Karpas-422 (cell line): ENCODE data around the gene FAM50A. TPM values are rescaled to one million over a fixed set of nuclear protein-coding genes. Genes with fewer than 3 reads are reported as not detected.
A peak's percentile ranks its signal among the peaks of the same experiment; 100 is the strongest.

ENCODE experiments used
- DNase-seq: peaks from one replicate; pipeline ENCODE4 v3.0.0-alpha.2; 2015
- H2AFZ ChIP-seq: fragments of 200-600 bp; sonication (generic); 2 replicates; pipeline ENCODE4 v1.6.1; 2014; ENCODE audit warnings: antibody characterized with exemption, low read length, mixed read lengths
- H3K27ac ChIP-seq: fragments of 200-600 bp; sonication (generic); 2 replicates; pipeline ENCODE4 v1.5.1; 2014; ENCODE audit warnings: mild to moderate bottlenecking, low read length, moderate library complexity
- H3K27me3 ChIP-seq: fragments of 200-600 bp; sonication (generic); 2 replicates; pipeline ENCODE4 v1.6.1; 2014; ENCODE audit warnings: low read length, mixed read lengths
- H3K36me3 ChIP-seq: fragments of 200-600 bp; sonication (generic); 2 replicates; pipeline ENCODE4 v1.6.1; 2014; ENCODE audit warnings: low read length, mixed read lengths; ENCODE audit not compliant: insufficient read depth
- H3K4me1 ChIP-seq: fragments of 200-600 bp; sonication (generic); 2 replicates; pipeline ENCODE4 v1.6.1; 2014; ENCODE audit warnings: mild to moderate bottlenecking, low read length, mixed read lengths
- H3K4me2 ChIP-seq: fragments of 200-600 bp; sonication (generic); 2 replicates; pipeline ENCODE4 v1.6.1; 2014; ENCODE audit warnings: low read length, low read depth, mild to moderate bottlenecking; ENCODE audit not compliant: poor library complexity, severe bottlenecking
- H3K4me3 ChIP-seq: fragments of 200-600 bp; sonication (generic); 2 replicates; pipeline ENCODE4 v1.5.1; 2014; ENCODE audit warnings: mild to moderate bottlenecking, antibody characterized with exemption, low read length, mixed read lengths
- H3K79me2 ChIP-seq: fragments of 200-600 bp; sonication (generic); 2 replicates; pipeline ENCODE4 v1.6.1; 2014; ENCODE audit warnings: mild to moderate bottlenecking, low read length, mixed read lengths
- H3K9ac ChIP-seq: fragments of 200-600 bp; sonication (generic); 2 replicates; pipeline ENCODE4 v1.6.0; 2014; ENCODE audit warnings: low read length
- H3K9me2 ChIP-seq: fragments of 200-600 bp; sonication (generic), shearing (Covaris generic); replicated peaks from 2 replicates; pipeline ENCODE4 v1.6.0; 2014; ENCODE audit warnings: mild to moderate bottlenecking, low read length, moderate library complexity; ENCODE audit not compliant: insufficient read depth
- H3K9me3 ChIP-seq: fragments of 300-700, 200-600 bp; sonication (generic); 2 replicates; pipeline ENCODE4 v1.6.1; 2014; ENCODE audit warnings: low read length, mixed read lengths
- H4K20me1 ChIP-seq: fragments of 200-600 bp; sonication (generic); 2 replicates; pipeline ENCODE4 v1.6.1; 2014; ENCODE audit warnings: mild to moderate bottlenecking, antibody characterized with exemption, low read length, low read depth; ENCODE audit not compliant: insufficient read depth
- total RNA-seq: library from RNA; depleted of rRNA; stranded (reverse); fragments of >200 nt; shearing (Covaris generic); gene quantifications from 2 replicates; pipeline ENCODE4 v1.2.3, GENCODE V29; 2014; ENCODE audit warnings: low replicate concordance

Gene FAM50A
- total RNA-seq, 1 experiment from 2014 or later = 18.9 TPM

DNA sequence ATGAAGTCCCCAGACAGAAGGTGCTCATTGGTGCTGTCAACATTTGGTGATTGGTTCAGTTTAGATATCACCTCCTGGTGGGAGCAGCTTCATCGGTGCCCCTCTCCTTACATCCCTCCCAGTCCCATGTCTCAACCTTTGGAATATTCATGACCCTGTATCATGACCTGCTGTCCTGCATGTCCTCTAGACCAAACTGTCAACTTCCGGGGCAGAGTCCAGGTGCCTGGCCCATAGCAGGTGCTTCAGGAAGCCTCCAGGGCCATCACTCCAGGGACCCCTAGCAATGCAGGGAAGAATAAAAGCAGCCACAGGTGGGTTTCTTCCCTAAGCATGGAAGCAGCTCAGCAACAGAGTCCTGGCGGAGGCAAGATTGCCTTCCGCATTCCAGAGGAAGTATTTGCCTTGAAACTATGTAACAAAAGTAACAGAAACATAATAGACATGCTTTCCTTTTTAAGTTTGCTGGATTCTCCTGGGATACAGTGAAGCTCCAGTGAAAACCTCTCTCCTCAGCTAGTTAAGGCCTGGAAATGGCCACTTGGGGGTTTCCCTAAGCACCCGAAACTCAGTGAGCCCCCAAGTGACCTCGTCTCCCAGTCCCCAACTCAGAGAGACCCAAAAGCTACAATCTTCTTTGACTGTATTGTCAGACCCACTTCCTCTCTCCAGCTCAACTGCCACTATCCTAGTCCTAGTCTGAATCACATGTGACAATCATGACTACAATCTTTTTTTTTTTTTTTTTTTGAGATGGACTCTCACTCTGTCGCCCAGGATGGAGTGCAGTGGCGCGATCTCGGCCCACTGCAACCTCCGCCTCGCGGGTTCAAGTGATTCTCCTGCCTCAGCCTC is 16.8 kb upstream of the FAM50A start:
- no peaks in the 10 kb centered on the region for H3K9me3 ChIP-seq
- no peaks in the 10 kb centered on the region for H3K9me2 ChIP-seq
- H3K4me3 ChIP-seq = no peak overlapping the region; the same call in 1 of the 2 replicates
- no peak overlapping the region for H3K27ac ChIP-seq
- H3K79me2 ChIP-seq = peaks cover 16% of the 10 kb centered on the region
- no peaks in the 10 kb centered on the region for H3K27me3 ChIP-seq
- DNase-seq = no peak
- no peaks in the 10 kb centered on the region for H4K20me1 ChIP-seq
- H3K4me1 ChIP-seq = peaks cover 11% of the 10 kb centered on the region
- H3K9ac ChIP-seq = no peak overlapping the region
- H2AFZ ChIP-seq = no peak overlapping the region
- no peaks in the 10 kb centered on the region for H3K36me3 ChIP-seq
- H3K4me2 ChIP-seq = no peak overlapping the region

DNA sequence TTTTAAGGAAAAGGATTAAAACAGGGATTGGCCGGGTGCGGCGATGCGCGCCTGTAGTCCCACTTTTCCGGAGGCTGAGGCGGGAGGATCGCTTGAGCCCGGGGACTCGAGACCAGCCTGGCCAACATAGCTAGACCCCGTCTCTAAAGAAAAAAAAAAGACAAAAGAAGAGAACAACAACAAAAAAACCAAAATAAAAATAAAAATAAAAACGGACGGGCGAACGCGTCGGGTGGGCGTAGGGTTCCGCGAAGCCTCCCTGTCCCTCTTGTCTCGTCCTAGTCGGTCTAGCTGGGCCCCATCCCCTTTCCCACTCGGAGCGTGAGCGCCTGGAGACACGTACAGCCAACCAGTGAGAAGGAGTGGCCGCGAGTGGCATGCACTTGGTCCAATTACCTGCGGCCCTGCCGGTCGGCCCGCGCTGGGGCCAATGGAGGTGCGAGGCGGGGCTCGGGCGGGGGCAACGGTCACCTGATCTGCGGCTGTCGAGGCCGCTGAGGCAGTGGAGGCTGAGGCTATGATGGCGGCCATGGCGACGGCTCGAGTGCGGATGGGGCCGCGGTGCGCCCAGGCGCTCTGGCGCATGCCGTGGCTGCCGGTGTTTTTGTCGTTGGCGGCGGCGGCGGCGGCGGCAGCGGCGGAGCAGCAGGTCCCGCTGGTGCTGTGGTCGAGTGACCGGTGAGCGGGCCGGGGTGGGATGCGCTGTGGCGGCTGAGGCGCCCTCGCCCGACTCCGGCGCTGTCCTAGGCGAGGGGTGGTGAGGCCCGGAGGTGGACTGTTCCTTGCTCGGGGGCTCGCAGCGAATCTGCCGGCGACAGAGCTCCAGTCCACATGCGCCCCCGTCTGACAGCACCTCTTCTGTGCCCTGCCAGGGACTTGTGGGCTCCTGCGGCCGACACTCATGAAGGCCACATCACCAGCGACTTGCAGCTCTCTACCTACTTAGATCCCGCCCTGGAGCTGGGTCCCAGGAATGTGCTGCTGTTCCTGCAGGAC is 15.5 kb upstream of the FAM50A start, which contains the start of gene ATP6AP1:
TSS of gene ATP6AP1 (plus strand) at position 502 of the 996 bp plus-strand sequence. CDS start at position 518, 16 bp downstream.
- no peaks in the 10 kb centered on the region for H3K9me2 ChIP-seq
- H2AFZ ChIP-seq = no peak within 1 kb of the TSS
- peak within 1 kb of the TSS; percentile 78 for H3K9ac ChIP-seq

DNA sequence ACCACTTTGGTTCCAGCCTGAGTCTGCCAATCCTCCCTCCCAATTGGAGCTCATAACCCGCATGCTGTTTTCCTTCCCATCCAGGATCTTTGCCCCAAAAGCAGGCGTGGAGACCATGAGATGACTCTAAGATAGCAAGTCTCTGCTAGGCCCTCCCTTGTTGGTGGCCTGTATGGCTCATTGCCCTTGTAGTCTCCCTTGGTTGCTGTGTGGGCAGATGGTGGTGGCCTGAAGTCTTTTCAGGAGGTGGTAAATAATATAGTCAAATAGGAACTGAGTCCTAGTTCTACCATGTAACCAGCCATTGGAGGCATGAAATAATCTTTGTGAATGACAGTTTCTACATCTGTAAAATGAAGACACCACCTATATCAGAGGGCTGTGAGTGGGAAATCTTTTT is 14.2 kb upstream of the FAM50A start:
- H3K27ac ChIP-seq = no peak overlapping the region
- no peak overlapping the region for H2AFZ ChIP-seq
- no peaks in the 10 kb centered on the region for H4K20me1 ChIP-seq
- peak overlapping the region; percentile 71 for H3K4me2 ChIP-seq
- H3K9me2 ChIP-seq = no peaks in the 10 kb centered on the region
- peak overlapping the region; percentile 78; the same call in 1 of the 2 replicates for H3K9ac ChIP-seq
- peaks cover 11% of the 10 kb centered on the region for H3K4me1 ChIP-seq
- no peaks in the 10 kb centered on the region for H3K36me3 ChIP-seq
- H3K79me2 ChIP-seq = peaks cover 16% of the 10 kb centered on the region
- H3K4me3 ChIP-seq = peak overlapping the region; percentile 77; the same call in 1 of the 2 replicates
- DNase-seq = no peak
- no peaks in the 10 kb centered on the region for H3K27me3 ChIP-seq
- no peaks in the 10 kb centered on the region for H3K9me3 ChIP-seq

More for the DNA sequence above, 15.5 kb upstream of the FAM50A start, which contains the start of gene ATP6AP1:
- peak within 1 kb of the TSS; percentile 77 for H3K4me3 ChIP-seq
- no peaks in the 10 kb centered on the region for H4K20me1 ChIP-seq
- H3K27me3 ChIP-seq = no peaks in the 10 kb centered on the region
- H3K27ac ChIP-seq = peak within 1 kb of the TSS; percentile 42; the same call in 1 of the 2 replicates
- peak; percentile 95 for DNase-seq
- peaks cover 16% of the 10 kb centered on the region for H3K79me2 ChIP-seq
- H3K9me3 ChIP-seq = no peaks in the 10 kb centered on the region
- peak within 1 kb of the TSS; percentile 71 for H3K4me2 ChIP-seq
- no peaks in the 10 kb centered on the region for H3K36me3 ChIP-seq
- peaks cover 11% of the 10 kb centered on the region for H3K4me1 ChIP-seq

DNA sequence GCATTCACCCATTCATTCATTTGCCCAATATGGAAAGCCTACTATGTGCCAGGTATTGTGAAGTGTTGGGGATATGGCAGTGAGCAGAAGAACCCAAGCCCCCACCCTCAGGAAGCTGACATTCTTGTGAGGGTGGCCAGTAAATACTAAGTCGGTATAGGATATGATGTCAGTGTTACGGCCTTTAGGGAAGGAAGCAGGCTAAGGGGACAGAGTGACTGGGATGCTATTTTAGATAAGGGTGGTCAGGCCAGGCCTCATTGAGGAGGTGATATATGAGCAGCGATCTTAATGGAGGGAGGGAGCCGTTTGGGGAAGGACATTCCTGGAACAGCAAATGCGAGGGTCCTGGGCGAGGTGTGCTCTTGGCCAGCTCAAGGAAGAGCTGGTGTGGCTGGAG is 13.5 kb upstream of the FAM50A start:
- Histone ChIP-seq H3K36me3 (no peaks in the 10 kb centered on the region), H3K4me2 (no peak overlapping the region), H3K9me2 (no peaks in the 10 kb centered on the region), H2AFZ (no peak overlapping the region), H3K9me3 (no peaks in the 10 kb centered on the region), H3K27me3 (no peaks in the 10 kb centered on the region), H4K20me1 (no peaks in the 10 kb centered on the region), H3K27ac (no peak overlapping the region), H3K79me2 (peaks cover 16% of the 10 kb centered on the region), H3K4me1 (peaks cover 11% of the 10 kb centered on the region), H3K9ac (no peak overlapping the region), H3K4me3 (no peak overlapping the region)
- DNase-seq = no peak

DNA sequence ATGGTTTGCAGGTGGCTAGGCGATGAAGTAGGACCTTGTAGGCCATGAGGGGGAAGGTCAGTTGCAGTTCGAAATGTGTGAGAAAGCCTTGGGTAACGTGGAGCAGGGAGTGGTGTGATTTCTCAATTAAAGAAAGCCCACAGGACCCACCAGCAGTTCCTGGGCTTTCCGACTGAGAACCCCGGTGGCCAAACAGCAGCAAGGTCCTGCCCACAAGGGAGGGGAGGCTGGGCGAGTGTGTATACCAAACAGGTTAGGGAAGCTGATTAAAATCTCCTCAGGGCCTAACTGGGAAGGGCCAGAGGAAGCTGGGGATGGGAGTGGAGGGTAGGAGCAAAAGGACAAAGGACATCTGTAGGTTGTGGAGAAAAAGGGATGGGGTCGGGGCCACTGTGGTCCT is 13.0 kb upstream of the FAM50A start:
- Histone ChIP-seq H3K9me2 (no peaks in the 10 kb centered on the region), H3K4me3 (no peak overlapping the region), H4K20me1 (no peaks in the 10 kb centered on the region), H3K27ac (no peak overlapping the region), H3K79me2 (peaks cover 16% of the 10 kb centered on the region), H2AFZ (no peak overlapping the region), H3K9ac (no peak overlapping the region), H3K36me3 (no peaks in the 10 kb centered on the region), H3K4me1 (peaks cover 11% of the 10 kb centered on the region), H3K9me3 (no peaks in the 10 kb centered on the region), H3K27me3 (no peaks in the 10 kb centered on the region), H3K4me2 (no peak overlapping the region)
- DNase-seq = no peak

DNA sequence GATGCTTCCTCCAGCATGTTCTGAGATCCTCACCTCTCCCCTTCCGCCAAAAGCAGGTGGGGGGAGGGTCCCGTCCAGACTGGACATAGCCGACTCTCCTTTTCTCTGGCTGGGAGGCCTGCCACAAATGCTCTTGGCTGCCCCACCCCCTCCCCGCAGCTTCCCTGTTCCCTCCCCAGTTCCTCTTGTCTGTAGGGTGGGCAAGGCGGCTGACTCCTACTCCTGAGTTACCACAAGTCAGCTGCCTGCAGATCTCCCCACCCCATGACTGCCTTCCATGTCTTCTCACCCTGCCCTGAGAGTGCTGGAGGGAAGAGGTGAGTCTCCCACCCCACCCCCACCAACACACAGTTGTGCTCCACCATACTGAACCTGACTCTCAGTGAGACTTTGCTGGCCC is 12.6 kb upstream of the FAM50A start:
- no peaks in the 10 kb centered on the region for H3K27me3 ChIP-seq
- no peaks in the 10 kb centered on the region for H4K20me1 ChIP-seq
- H3K9me2 ChIP-seq = no peaks in the 10 kb centered on the region
- H3K9ac ChIP-seq = no peak overlapping the region
- peaks cover 12% of the 10 kb centered on the region for H3K4me1 ChIP-seq
- peaks cover 16% of the 10 kb centered on the region for H3K79me2 ChIP-seq
- no peak overlapping the region for H2AFZ ChIP-seq
- H3K9me3 ChIP-seq = no peaks in the 10 kb centered on the region
- DNase-seq = no peak
- no peaks in the 10 kb centered on the region for H3K36me3 ChIP-seq
- H3K4me2 ChIP-seq = no peak overlapping the region
- no peak overlapping the region for H3K27ac ChIP-seq
- H3K4me3 ChIP-seq = no peak overlapping the region

- Histone ChIP-seq H3K36me3 (no peaks in the 10 kb centered on the region), H3K79me2 (peaks cover 18% of the 10 kb centered on the region), H3K9ac (no peak overlapping the region), H3K27me3 (no peaks in the 10 kb centered on the region), H3K4me1 (peaks cover 14% of the 10 kb centered on the region), H3K4me2 (no peak overlapping the region), H3K27ac (no peak overlapping the region), H4K20me1 (no peaks in the 10 kb centered on the region), H3K9me2 (no peaks in the 10 kb centered on the region), H3K4me3 (no peak overlapping the region), H3K9me3 (no peaks in the 10 kb centered on the region), H2AFZ (no peak overlapping the region)
- DNase-seq = no peak
These were observed 11.7 kb upstream of the FAM50A start for GRCh38 chrX:154432210-154432609.

DNA sequence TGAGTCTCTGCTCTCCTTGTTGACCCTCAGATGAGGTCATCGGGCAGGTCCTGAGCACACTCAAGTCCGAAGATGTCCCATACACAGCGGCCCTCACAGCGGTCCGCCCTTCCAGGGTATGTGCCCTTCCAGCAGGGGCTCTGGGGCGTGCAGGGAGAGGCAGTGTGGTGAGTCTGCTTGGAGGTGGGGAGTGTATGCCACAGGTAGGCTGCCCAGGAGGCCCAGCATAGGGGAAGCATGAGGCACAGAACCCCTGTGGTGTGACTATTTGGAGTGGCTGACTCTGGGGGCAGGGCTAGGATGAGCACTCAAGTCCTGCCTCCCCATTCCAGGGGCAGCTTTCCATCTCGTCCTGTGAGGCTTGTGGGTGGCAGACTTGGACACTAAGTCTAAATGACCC is 10.3 kb upstream of the FAM50A start:
- H3K36me3 ChIP-seq = no peaks in the 10 kb centered on the region
- H2AFZ ChIP-seq = no peak overlapping the region
- no peak overlapping the region for H3K9ac ChIP-seq
- peaks cover 28% of the 10 kb centered on the region for H3K79me2 ChIP-seq
- H3K27me3 ChIP-seq = no peaks in the 10 kb centered on the region
- no peaks in the 10 kb centered on the region for H3K9me2 ChIP-seq
- no peak overlapping the region for H3K27ac ChIP-seq
- peaks cover 15% of the 10 kb centered on the region for H3K4me1 ChIP-seq
- H4K20me1 ChIP-seq = peaks cover 2% of the 10 kb centered on the region; the same call in 1 of the 2 replicates
- no peak overlapping the region for H3K4me3 ChIP-seq
- no peak overlapping the region for H3K4me2 ChIP-seq
- H3K9me3 ChIP-seq = no peaks in the 10 kb centered on the region
- no peak for DNase-seq
